GM19395 (cell line): ENCODE measurements around the gene B4GALNT2.
"Not testable (repeated sequence)": the region's sequence is repeated elsewhere in the genome, so short reads cannot be mapped to it uniquely, and the experiment has no call there.

Experiments
- ATAC-seq: cut with Tn5 transposase; IDR thresholded peaks from one replicate; pipeline ENCODE4 v1.9.1; 2021; ENCODE audit warnings: mild to moderate bottlenecking, moderate library complexity; ENCODE audit not compliant: unreplicated experiment

Gene B4GALNT2

DNA sequence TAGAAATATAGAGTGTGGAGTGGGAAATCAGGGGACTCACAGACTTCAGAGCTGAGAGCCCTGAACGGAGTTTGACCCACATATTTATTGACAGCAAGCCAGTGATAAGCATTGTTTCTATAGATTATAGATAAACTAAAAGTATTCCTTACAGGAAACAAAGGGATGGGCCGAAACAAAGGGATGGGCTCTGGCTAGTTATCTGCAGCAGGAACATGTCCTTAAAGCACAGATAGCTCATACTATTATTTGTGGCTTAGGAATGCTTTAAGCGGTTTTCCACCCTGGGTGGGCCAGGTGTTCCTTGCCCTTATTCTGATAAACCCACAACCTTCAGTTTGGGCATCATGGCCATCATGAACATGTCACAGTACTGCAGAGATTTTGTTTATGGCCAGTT is 38.1 kb downstream of the B4GALNT2 start:
- not testable (repeated sequence) for ATAC-seq

DNA sequence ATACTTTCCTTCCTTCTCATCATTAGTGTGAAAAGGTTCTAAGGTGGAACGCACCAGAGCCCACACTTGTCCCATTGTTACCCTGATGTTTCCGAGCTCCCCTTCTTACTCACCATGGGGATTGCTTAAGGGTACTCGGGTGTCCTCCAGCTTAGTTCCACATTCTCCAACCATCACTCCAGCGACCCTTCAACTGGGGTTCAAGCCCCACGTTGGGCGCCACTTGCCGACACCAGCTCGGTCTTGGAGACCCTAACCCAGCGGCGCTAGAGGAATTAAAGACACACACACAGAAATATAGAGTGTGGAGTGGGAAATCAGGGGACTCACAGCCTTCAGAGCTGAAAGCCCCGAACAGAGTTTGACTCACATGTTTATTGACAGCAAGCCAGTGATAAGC is 43.4 kb downstream of the B4GALNT2 start:
- ATAC-seq = not testable (repeated sequence)

DNA sequence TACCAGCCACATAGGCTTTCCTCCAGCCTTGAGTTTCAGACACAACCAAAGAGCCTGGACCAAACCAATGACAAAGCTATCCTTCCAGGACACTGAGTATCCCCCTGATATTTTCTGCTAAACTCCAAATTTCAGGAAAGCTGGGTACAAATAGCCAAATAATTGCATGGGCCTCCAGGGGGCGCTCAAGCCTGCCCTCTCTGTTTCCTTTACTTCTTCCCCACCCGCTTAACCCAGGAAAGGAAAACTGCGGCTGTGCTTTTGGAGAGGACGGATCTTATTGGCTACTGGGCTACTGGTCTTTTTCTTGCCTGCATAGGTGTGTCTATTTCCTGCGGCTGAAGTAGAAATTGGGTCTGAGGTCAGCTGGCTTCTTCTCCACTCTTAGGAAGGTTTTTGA is 47.7 kb downstream of the B4GALNT2 start:
- ATAC-seq = no peak

DNA sequence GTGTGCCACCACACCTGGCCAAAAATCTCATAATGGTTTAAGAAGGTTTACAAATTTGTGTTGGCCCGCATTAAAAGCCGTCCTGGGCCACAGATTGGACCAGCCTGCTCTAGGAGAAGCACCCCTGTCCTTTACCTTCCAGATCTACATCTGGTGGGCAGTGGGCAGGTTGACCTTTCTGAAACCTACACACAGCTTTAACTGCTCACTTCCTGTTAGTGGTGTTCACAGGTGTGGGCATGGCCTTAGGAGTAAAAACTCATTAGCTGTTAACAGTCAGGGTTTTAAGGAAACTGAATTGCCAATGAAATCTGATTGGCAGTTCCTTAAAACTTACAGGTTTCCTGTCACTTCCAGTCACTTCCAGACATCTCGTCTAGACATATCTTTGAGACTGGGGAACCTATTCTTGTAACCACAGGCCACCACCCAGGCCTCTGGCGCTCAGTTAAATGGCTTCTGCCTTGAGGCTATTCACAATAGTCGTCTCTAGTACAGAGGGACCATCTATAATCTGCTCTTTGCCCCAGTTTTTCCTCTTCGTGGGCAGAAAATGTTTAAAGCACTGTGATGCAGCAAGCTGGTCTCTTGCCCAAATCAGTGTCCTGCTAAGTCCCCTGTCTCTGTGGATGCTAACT is 48.5 kb downstream of the B4GALNT2 start:
- ATAC-seq = no peak

DNA sequence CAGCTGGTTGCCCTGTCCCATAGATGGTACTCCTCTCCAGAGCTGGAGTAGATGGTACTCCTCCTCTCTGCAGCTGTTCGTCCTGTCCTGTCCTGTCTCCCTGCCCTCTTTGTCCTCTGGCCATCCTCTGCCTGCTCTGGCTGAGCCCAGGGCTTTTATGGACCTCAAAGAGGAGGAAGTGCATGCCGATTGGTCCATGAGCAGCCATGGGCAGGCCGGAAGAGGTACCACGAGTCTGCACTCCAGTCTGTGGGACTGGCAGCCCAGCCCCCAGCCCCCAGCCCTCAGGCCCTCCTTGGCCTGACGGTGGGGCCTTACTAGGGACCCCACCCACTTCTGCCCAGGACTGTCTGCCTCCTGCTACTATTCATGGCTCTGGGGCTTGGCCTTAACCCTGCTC is 50.8 kb downstream of the B4GALNT2 start:
- ATAC-seq = no peak

DNA sequence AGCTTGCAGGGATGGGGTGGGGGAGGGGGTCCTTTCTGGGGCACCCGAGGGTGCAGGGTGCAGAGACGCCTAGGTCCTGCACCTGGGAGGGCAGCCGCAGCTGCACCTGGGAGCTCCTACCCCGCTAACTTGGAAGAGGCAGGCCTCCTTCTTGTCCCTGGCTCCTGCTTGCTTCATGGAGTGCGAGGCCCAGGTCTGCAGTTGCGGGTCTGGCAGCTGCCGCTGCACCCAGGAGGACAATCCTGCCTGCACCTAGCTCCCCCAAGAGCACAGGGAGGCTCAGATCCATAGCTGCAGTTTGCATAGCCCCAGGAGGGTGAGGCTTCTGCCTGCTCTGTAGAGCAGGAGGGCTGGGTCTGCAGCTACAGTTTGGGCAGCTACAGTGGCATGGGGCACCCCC is 51.2 kb downstream of the B4GALNT2 start:
- no peak for ATAC-seq

DNA sequence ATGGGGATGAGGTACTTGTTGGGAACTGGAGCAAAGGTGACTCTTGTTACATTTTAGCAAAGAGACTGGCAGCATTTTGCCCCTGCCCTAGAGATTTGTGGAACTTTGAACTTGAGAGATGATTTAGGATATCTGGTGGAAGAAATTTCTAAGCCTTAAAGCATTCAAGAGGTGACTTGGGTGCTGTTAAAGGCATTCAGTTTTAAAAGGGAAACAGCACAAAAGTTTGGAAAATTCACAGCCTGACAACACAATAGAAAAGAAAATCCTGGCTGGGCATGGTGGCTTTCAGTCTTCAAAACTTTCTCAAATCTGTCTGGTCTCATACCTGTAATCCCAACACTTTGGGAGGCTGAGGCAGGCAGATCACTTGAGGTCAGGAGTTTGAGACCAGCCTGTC is 52.0 kb downstream of the B4GALNT2 start:
- ATAC-seq = not testable (repeated sequence)

DNA sequence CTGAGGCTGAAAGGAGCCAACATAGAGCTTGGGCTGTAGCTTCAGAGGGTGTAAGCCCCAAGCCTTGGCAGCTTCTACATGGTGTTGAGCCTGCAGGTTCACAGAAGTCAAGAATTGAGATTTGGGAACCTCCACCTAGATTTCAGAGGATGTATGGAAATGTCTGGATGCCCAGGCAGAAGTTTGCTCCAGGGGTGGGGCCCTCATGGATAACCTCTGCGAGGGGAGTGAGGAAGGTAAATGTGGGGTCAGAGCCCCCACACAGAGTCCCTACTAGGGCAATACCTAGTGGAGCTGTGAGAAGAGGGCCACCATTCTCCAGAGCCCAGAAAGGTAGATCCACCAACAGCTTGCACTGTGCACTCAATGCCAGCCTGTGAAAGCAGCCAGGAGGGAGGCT is 52.8 kb downstream of the B4GALNT2 start:
- not testable (repeated sequence) for ATAC-seq

DNA sequence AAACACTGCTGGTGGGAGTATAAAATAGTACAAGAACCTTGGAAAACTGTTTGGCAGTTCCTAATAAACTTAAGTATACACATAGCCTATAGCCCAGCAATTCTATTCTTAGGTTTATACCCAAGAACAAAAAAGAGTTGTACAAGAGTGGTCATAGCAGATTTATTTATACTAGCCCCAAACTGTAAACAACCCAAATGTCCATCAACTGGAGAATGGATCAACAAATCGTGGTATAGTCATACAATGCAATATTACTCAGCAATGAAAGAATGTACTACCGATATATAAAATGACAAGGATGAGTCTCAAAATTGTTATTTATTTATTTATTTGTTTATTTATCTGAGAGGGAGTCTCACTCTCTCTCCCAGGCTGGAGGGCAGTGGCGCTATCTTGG is 54.7 kb downstream of the B4GALNT2 start:
- no peak for ATAC-seq

DNA sequence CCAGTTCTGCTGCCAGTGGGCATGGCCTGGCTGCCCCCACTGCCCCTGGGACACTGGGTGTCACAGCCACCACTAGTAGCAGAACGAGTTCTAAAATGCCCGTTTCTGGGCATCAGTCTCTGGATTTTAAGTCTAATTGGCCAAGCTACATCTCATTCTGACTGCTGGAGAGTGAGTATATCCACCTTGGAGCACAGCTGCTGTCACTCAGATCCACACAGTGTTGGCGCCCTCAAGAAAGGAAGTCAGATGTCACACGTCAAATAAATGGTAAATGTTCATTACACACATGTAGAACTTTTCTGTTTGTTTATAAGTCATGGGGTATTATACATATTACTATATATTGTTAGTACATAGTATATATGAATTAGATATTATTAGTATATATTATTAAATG is 58.4 kb downstream of the B4GALNT2 start:
- ATAC-seq = no peak

DNA sequence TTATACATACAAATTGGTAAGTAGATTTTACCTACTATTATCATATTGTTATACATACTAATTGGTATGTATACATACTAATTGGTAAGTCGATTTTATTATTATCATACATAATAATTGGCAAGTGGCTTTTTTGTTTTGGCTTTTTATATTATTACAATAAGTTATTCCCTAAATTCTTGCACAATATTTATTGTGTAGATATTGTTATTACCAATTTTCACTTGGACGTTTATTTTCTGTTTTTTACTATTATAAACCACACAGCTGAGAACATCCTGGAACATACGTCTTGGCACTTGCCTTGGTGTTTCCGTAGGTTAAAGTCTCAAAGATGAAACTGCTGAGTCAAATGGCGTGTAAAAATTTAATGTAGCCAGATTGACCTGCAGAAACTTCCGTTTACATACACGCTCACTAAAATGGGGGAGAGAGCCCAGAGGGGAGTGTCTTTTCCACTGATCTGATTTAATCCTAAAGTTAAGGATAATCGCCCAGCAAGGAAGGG is 58.9 kb downstream of the B4GALNT2 start:
- ATAC-seq = peak; percentile 18

DNA sequence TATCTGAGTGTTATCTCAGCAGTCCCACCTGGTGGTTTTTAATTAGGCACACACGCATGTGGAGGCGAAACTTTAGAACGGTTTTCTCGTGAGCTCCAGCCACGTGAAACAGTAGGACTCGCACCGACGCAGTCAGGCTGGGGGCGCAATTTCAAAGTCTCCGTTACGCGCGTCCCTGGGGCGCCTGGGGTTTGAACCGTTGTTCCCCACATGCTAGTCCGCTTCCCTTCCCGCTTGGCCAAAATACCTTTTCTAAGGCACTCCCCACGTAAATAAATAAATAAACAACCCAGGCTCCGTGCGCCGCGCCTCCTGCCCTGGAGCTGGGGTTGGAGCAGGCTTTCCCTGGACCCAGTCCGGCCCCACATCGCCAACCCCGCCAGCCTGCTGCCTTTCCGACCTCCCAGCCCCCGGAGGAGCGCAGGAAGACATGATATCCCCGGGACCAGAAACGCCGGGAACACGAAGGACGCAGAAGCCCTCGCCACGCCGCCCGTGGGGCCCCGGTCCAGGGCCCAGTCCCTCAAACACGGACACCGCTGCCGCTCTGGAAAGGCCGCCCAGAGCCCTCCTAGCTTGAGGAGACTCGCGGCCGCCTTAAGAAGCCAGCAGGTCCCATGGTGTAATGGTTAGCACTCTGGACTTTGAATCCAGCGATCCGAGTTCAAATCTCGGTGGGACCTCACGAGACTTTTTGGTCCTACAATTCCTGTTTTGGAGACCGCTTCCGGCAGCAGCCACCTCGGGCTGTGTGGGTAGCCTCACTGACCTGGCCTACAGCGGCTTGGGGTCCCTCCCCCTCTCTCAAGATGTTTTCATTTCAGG is 59.6 kb downstream of the B4GALNT2 start:
- ATAC-seq = peak; percentile 58

DNA sequence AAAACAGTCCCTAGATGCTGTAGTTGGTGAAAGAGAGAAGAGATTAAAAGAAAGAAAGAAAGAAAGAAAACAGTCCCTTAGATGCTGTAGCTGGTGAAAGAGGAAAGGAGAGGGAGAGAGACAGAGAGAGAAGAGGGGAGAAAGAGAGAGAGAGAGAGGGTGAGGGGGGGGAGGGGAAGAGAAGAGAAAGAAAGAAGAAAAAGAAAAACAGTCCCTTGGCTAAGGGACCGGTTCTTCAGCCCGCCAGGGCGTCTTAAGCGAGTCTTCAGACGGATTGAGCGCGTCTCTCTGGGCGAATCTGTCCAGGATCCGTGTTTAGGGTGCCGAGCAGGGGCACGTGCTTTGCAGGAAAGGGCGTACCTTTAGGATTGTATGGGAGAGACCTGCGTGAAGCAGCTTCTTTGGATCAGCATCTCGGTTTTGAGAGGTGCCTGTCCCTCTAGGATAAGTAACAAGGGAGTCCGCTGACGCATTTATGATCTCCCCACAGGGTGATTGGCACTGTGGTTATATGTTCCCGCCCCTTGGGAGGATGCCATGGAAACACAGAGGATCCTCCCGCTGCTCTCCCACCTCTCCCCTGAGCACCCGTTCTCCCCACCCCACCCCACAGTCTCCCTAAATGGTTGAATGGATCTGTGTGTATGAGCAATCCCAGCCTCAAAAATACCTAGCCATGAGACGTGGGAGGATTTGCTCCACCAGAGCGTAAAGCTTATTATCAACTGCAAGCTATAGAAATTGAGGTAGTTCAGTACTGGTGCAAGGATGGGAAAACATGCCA is 61.1 kb downstream of the B4GALNT2 start:
- ATAC-seq = no peak

DNA sequence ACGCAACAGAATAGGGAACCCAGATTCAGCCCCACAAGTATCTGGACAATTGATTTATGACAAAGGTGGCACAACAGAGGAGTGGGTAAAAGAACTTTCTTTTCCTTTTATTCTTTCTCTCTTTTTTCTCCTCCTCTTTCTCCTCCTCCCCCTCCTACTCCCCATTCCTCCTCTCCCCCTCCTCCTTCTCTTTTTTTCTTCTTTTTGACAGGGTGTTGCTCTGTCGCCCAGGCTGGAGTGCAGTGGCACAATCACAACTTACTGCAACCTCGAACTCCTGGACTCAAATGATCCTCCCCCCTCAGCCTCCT is 61.7 kb downstream of the B4GALNT2 start:
- no peak for ATAC-seq

DNA sequence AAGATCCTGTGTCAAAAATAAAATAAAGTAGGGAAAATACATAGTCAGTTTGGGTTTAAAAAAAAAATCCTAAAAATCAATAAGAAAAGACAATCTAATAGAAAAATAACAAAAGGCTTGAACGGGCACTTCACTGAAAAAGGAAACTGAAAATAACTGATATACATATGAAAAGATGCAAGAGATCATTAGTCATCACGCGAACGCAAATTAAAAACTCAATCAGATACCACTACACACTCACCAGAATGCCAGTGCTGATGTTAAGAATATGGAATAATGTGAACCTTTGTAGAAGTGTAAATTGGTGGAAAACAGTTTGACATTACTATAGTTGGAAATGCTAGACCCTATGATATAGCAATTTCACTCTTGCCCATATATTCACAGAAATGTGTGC is 63.2 kb downstream of the B4GALNT2 start:
- ATAC-seq = no peak

DNA sequence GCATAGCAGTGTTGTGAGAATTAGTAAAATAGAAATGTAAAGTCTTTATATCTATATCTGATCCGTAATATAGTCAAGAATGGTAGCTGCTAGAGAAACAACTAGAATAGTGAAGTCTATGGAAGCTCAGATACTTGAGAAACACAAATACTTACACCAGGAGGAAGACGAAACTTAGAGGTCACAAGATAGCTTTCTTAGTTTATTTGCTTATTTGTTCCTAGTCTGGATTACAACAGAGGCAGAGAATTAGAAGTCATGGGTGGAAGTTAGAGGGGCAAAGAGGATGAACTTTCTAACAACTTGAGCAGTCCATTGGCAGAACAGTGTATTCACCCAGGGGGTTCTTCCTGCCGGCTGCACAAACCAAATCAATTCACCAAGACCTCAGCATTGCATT is 64.0 kb downstream of the B4GALNT2 start:
- no peak for ATAC-seq

DNA sequence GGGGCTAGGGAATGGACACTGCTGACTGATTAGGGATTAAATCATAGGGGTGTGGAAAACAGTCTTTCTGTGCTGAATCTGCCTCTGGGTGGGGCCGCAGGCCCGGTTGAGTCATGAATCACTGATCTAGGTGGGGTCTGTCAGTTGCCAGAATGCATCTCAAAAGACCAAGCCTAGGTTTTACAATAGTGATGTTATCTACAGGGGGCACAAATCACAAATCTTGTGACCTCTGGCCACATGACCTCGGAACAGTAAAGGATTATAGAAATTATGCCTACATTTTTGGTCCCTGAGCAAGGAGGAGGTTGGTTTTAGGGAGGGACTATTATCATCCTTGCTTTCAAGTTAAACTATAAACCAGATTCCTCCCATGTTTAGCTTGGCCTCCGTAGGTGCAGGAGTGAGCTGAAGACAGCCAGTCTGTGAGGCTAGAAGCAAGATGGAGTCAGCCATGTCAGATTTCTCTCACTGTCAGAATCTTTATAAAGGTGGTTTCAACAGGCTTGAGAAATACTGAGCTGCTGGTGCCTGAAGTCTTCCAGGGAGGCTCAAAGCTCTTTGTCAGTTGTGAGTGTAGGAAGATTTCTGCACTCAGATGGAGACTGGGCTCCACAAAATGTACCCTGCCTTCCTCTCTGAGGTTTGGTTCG is 64.9 kb downstream of the B4GALNT2 start:
- ATAC-seq = no peak

DNA sequence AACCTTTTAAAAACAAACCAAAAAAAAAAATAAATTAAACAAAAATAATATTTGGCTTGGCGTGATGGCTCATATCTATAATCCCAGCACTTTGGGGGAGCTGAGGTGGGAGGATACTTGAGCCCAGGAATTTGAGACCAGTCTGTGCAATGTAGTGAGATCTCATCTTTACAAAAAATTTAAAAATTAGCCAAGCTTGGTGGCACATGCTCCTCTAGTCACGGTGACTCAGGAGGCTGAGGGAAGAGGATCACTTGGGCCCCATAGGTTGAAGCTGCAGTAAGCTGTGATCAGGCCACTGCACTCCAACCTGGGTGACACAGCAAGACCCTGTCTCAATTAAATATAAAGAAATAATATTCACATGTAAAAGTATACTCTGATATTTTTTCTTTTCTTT is 65.6 kb downstream of the B4GALNT2 start:
- no peak for ATAC-seq

DNA sequence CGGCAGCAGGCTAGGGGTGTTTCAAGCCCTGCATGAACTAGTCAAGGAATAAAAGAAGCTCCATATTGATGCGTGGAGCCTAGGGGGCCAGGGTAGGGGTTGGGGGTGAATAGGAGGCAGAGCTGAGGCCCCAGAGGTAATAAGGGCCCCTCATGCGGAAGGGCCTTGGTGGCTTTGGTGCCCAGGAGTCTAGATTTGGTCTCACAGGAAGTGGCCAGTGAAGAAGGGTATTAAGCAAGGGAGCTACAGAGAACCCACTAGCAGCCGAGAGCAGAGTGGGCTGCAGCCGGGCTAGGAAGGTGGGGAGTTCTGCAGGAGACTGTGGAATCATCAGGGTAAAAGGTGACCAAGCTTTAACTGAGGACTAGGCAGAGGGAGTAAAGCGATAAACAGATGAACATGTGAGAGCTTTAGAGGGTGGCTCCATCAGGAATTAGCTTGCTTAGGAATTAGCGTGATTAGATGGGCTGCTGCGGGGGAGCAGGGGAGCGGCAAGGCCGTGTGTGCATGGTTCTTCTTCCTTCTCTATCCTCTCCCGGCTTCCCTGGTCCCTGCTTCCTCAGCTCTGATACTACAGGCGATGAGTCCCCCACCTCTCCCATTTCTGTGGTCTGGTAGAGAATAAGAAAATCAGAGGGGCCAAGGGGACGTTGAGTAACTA is 68.0 kb downstream of the B4GALNT2 start:
- ATAC-seq = no peak

DNA sequence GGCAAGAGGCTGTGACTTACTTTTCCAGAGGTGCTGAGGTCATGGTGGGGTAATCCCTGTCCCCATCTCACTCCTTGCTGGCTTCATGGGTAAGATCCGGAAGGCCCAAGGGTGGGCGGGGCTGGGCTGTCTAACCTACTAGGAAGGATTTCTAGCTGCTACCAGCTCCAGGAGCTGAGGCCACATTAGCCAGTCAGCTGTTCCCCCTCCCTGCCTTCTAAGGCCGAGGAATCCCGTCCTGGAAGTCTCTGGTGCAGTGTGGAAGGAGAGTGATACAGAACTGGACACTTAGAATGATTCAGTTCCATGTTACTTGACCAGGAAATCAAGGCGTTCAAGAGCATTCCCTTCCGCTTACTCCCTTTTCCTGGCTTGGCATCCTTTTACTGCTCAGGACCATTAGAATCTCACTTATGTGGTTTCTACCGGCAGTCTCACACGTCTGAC is 68.9 kb downstream of the B4GALNT2 start:
- ATAC-seq = no peak

DNA sequence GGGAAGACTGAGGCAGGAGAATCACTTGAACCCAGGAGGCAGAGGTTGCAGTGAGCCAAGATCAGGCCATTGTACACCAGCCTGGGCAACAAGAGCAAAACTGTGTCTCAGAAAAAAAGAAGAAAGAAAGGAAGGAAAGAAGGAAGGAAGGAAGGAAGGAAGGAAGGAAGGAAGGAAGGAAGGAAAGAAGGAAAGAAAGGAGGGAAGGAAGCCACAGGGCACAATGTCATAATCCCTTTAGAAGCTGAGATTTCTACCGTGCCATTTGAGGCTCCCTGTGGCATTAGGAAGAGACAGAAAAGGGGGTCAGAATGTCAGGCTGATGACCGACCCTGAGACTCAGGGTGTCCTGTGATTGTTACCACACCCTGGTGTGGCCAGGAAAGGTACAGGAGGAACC is 71.2 kb downstream of the B4GALNT2 start:
- ATAC-seq = no peak
